Measurements from ENCODE around the gene PEX11G. TPM values are rescaled to one million over a fixed set of nuclear protein-coding genes. Genes with fewer than 3 reads are reported as not detected.

PEX11G gene
- polyA plus RNA-seq, 2 of the 4 experiments (the other 2 are of a cell fraction), result 1.3 to 1.9 TPM

- no peaks in the 10 kb centered on the region for H3K9me3 ChIP-seq
- no peak overlapping the region for H3K4me2 ChIP-seq
- H3K27ac ChIP-seq, result no peak overlapping the region
- no peak for FAIRE-seq
- TF ChIP-seq HOXB13 (CRISPR knock-in tag; IDR thresholded peaks at IDR 0.05; ENCODE audit: low read depth) (no peak), JUN (IDR thresholded peaks at IDR 0.05) (no peak), E2F6 (IDR thresholded peaks at IDR 0.05; ENCODE audit: borderline replicate concordance, low read depth) (no peak), ZNF302 (CRISPR knock-in tag; IDR thresholded peaks at IDR 0.05) (no peak)
- CTCF ChIA-PET, result no interaction called here
- POLR2A ChIA-PET, result no interaction called here
- ATAC-seq, result no peak
- H3K4me1 ChIP-seq, result no peaks in the 10 kb centered on the region
- H3K4me3 ChIP-seq, result no peak overlapping the region
- 91% methylated on average over 21 of the region's 21 CpGs for WGBS (ENCODE audit: missing lambda C conversion rate)
- DNase-seq (ENCODE audit: low read depth in 1 of 2, low spot score in 1 of 2), result no peak
Measured at GRCh38 chr19:7441468-7442146, 47.2 kb downstream of the PEX11G start.

- Histone ChIP-seq H3K4me2 (no peak overlapping the region), H3K4me1 (no peaks in the 10 kb centered on the region), H3K4me3 (no peak overlapping the region), H3K9me3 (no peaks in the 10 kb centered on the region), H3K27ac (no peak overlapping the region)
- FAIRE-seq (no peak), DNase-seq (ENCODE audit: low read depth in 1 of 2, low spot score in 1 of 2) (no peak), ATAC-seq (no peak)
- TF ChIP-seq NFE2L2 (conservative IDR thresholded peaks at IDR 0.05; ENCODE audit: low read length) (no peak), CHD2 (IDR thresholded peaks at IDR 0.05; ENCODE audit: low read length, partially characterized antibody) (no peak), POLR2AphosphoS2 (conservative IDR thresholded peaks at IDR 0.05; ENCODE audit: low read length) (no peak), HOXB5 (CRISPR knock-in tag; IDR thresholded peaks at IDR 0.05) (no peak), HDAC2 (IDR thresholded peaks at IDR 0.05) (no peak), RAD21 (conservative IDR thresholded peaks at IDR 0.05 in 1 of 2, IDR thresholded peaks at IDR 0.05 in 1 of 2) (no peak), TFCP2L1 (CRISPR knock-in tag; IDR thresholded peaks at IDR 0.05) (no peak), REST (IDR thresholded peaks at IDR 0.05) (no peak), RARB (CRISPR knock-in tag; IDR thresholded peaks at IDR 0.05) (no peak), NPAS2 (CRISPR knock-in tag; IDR thresholded peaks at IDR 0.05; ENCODE audit: borderline replicate concordance) (no peak), FOSB (CRISPR knock-in tag; IDR thresholded peaks at IDR 0.05) (no peak), EHF (CRISPR knock-in tag; IDR thresholded peaks at IDR 0.05) (no peak)
- POLR2A ChIA-PET, result no interaction called here
- CTCF ChIA-PET, result no interaction called here
- 88% methylated on average over 24 of the region's 43 CpGs for WGBS (ENCODE audit: missing lambda C conversion rate)
Measured at GRCh38 chr19:7440188-7440975, 48.5 kb downstream of the PEX11G start.

GRCh38 chr19:7435586-7435985, 53.2 kb downstream of the PEX11G start:
- Histone ChIP-seq H3K4me2 (no peak overlapping the region), H3K27ac (no peak overlapping the region), H3K4me1 (no peaks in the 10 kb centered on the region), H3K4me3 (no peak overlapping the region), H3K9me3 (no peaks in the 10 kb centered on the region)
- 96% methylated on average over 3 of the region's 3 CpGs for WGBS (ENCODE audit: missing lambda C conversion rate)
- TF ChIP-seq USF2 (IDR thresholded peaks at IDR 0.05) (no peak), ATOH8 (CRISPR knock-in tag; IDR thresholded peaks at IDR 0.05; ENCODE audit: low read depth) (no peak), FOXS1 (CRISPR knock-in tag; IDR thresholded peaks at IDR 0.05) (no peak)
- no peak for ATAC-seq
- ChIA-PET CTCF (interaction anchor here (1.4 kb wide), 1 partner anchor 61 kb away, joined by 3 read pairs; a partner anchor contains a TSS), POLR2A (no interaction called here)
- DNase-seq (ENCODE audit: low read depth in 1 of 2, low spot score in 1 of 2), result no peak
- FAIRE-seq, result no peak
